H1 (cell line): ENCODE data around the gene GXYLT2. TPM values are rescaled to one million over a fixed set of nuclear protein-coding genes. Genes with fewer than 3 reads are reported as not detected.

Experiments used
- CTCF ChIA-PET: fragments of 300-600 bp; sonication (Branson Sonifier 250); formaldehyde crosslinking; loops from one replicate; lab custom pipeline; 2021; ENCODE audit not compliant: partially characterized antibody; lab: Charles Lee
- POLR2A ChIA-PET: fragments of 300-600 bp; sonication (Branson Sonifier 250); formaldehyde crosslinking; loops from one replicate; lab custom pipeline; 2021; ENCODE audit warnings: inconsistent platforms; ENCODE audit not compliant: partially characterized antibody; lab: Charles Lee
- DNase-seq, 2 experiments: peaks; one replicate each; pipeline versions ENCODE4 v3.0.0 to v3.0.0-alpha.2; 2010 to 2022; ENCODE audit warnings: low spot score in 2 of 2, low read depth in 1 of 2, mixed read lengths in 1 of 2
- FAIRE-seq: peaks from 2 replicates; lab custom pipeline; 2011; peaks lifted over from hg19 to GRCh38; lab: Jason Lieb, UNC
- H2AFZ ChIP-seq: 2 replicates; pipeline ENCODE4 v1.8.1; 2012; ENCODE audit warnings: low read length, inconsistent platforms
- H2AK5ac ChIP-seq: 2 replicates; pipeline ENCODE4 v1.6.1; 2013; ENCODE audit warnings: low read depth, low read length
- H2BK120ac ChIP-seq: replicated peaks from 2 replicates; pipeline ENCODE3; 2013; ENCODE audit warnings: low read depth, low read length, inconsistent platforms
- H2BK12ac ChIP-seq: 2 replicates; pipeline ENCODE4 v1.6.1; 2013; ENCODE audit warnings: low read depth, low read length
- H2BK15ac ChIP-seq: 2 replicates; pipeline ENCODE4 v1.6.1; 2013; ENCODE audit warnings: low read length
- H2BK20ac ChIP-seq: 2 replicates; pipeline ENCODE4 v1.6.1; 2013; ENCODE audit warnings: low read length
- H2BK5ac ChIP-seq: 2 replicates; pipeline ENCODE4 v1.6.1; 2013; ENCODE audit warnings: low read depth, low read length
- H3K14ac ChIP-seq: 2 replicates; pipeline ENCODE4 v1.6.1; 2013; ENCODE audit warnings: inconsistent platforms; ENCODE audit not compliant: insufficient read length
- H3K18ac ChIP-seq: 2 replicates; pipeline ENCODE4 v1.6.1; 2013; ENCODE audit warnings: low read length; ENCODE audit errors: extremely low read depth
- H3K23ac ChIP-seq: 2 replicates; pipeline ENCODE4 v1.6.1; 2013; ENCODE audit warnings: inconsistent platforms; ENCODE audit not compliant: insufficient read length
- H3K23me2 ChIP-seq: 2 replicates; pipeline ENCODE4 v1.6.1; 2013; ENCODE audit warnings: low read depth, low read length
- H3K27ac ChIP-seq: 2 replicates; pipeline ENCODE4 v1.6.1; 2011; ENCODE audit warnings: low read depth, low read length, inconsistent platforms
- H3K27me3 ChIP-seq, 4 experiments: replicated peaks in 1 of 4; 1 replicate in 1 of 4; 2 replicates in 3 of 4; pipeline versions ENCODE4 v1.6.1 to v1.8.1; 2011 to 2013; ENCODE audit warnings: low read length in 3 of 4, mild to moderate bottlenecking in 3 of 4, inconsistent platforms in 2 of 4, mixed read lengths in 2 of 4, moderate library complexity in 1 of 4; ENCODE audit not compliant: control insufficient read depth in 3 of 4, insufficient read depth in 3 of 4; ENCODE audit errors: extremely low read depth in 1 of 4
- H3K36me3 ChIP-seq, 4 experiments: 2 replicates each; pipeline versions ENCODE4 v1.6.1 to v1.8.1; 2011 to 2013; ENCODE audit warnings: mild to moderate bottlenecking in 4 of 4, low read length in 3 of 4, moderate library complexity in 2 of 4, control low read depth in 1 of 4, inconsistent platforms in 1 of 4; ENCODE audit not compliant: insufficient read depth in 4 of 4, control insufficient read depth in 2 of 4
- H3K4ac ChIP-seq: replicated peaks from 2 replicates; pipeline ENCODE3; 2013; ENCODE audit warnings: low read length, low read depth, mixed read lengths, inconsistent platforms; ENCODE audit not compliant: insufficient read length
- H3K4me1 ChIP-seq, 4 experiments: replicated peaks in 1 of 4; 1 replicate in 1 of 4; 2 replicates in 3 of 4; pipeline versions ENCODE4 v1.6.1 to v1.8.1; 2011 to 2013; ENCODE audit warnings: low read length in 3 of 4, inconsistent platforms in 2 of 4, mixed read lengths in 1 of 4; ENCODE audit not compliant: insufficient read depth in 4 of 4, control insufficient read depth in 3 of 4
- H3K4me2 ChIP-seq, 2 experiments: 2 replicates each; pipeline versions ENCODE4 v1.6.1 to v1.8.1; 2011 to 2013; ENCODE audit warnings: low read depth in 2 of 2, low read length in 2 of 2, control low read depth in 1 of 2, inconsistent platforms in 1 of 2, mild to moderate bottlenecking in 1 of 2; ENCODE audit not compliant: insufficient read depth in 1 of 2
- H3K4me3 ChIP-seq, 4 experiments: fragments of 200-600, 300-600 bp in 1 of 4; sonication (generic), shearing (Covaris generic), sonication (Bioruptor Twin) in 1 of 4; 2 replicates each; pipeline versions ENCODE4 v1.5.1 to v1.8.1; 2011 to 2016; ENCODE audit warnings: low read length in 4 of 4, low read depth in 3 of 4, control low read depth in 2 of 4, inconsistent platforms in 2 of 4, mild to moderate bottlenecking in 2 of 4, mixed read lengths in 1 of 4, moderate library complexity in 1 of 4; ENCODE audit not compliant: insufficient read depth in 2 of 4; ENCODE audit errors: extremely low read depth in 1 of 4
- H3K56ac ChIP-seq: replicated peaks from 2 replicates; pipeline ENCODE3; 2013; ENCODE audit warnings: low read depth, mild to moderate bottlenecking, mixed read lengths, low read length, inconsistent platforms; ENCODE audit not compliant: insufficient read length
- H3K79me1 ChIP-seq: 2 replicates; pipeline ENCODE4 v1.6.1; 2013; ENCODE audit warnings: low read depth, low read length, control low read depth
- H3K79me2 ChIP-seq, 2 experiments: 2 replicates each; pipeline versions ENCODE4 v1.6.1 to v1.8.1; 2012 to 2013; ENCODE audit warnings: low read length in 2 of 2, mild to moderate bottlenecking in 2 of 2, inconsistent platforms in 1 of 2; ENCODE audit not compliant: insufficient read depth in 2 of 2, control insufficient read depth in 1 of 2
- H3K9ac ChIP-seq, 4 experiments: replicated peaks in 1 of 4; 1 replicate in 1 of 4; 2 replicates in 3 of 4; pipeline versions ENCODE4 v1.6.1 to v1.8.1; 2011 to 2013; ENCODE audit warnings: low read depth in 3 of 4, low read length in 3 of 4, control low read depth in 2 of 4, mild to moderate bottlenecking in 2 of 4, moderate library complexity in 2 of 4, inconsistent platforms in 1 of 4; ENCODE audit errors: extremely low read depth in 1 of 4
- H3K9me3 ChIP-seq, 2 experiments: 2 replicates each; pipeline versions ENCODE4 v1.6.1 to v1.8.1; 2012 to 2013; ENCODE audit warnings: mild to moderate bottlenecking in 2 of 2, moderate library complexity in 2 of 2, control low read depth in 1 of 2, inconsistent platforms in 1 of 2, low read depth in 1 of 2, low read length in 1 of 2, mixed read lengths in 1 of 2; ENCODE audit not compliant: insufficient read depth in 2 of 2
- H4K20me1 ChIP-seq, 2 experiments: replicated peaks in 1 of 2; 2 replicates each; pipeline versions ENCODE3 to v1.8.1; 2011 to 2013; ENCODE audit warnings: inconsistent platforms in 2 of 2, low read length in 2 of 2, mild to moderate bottlenecking in 1 of 2; ENCODE audit not compliant: insufficient read depth in 2 of 2, control insufficient read depth in 1 of 2
- H4K5ac ChIP-seq: 2 replicates; pipeline ENCODE4 v1.6.1; 2013; ENCODE audit warnings: low read length, low read depth, mixed read lengths, inconsistent platforms; ENCODE audit not compliant: insufficient read length
- H4K8ac ChIP-seq: 2 replicates; pipeline ENCODE4 v1.8.0; 2013; ENCODE audit warnings: mild to moderate bottlenecking, moderate library complexity, low read length, inconsistent platforms; ENCODE audit not compliant: insufficient read depth; ENCODE audit errors: extremely low read depth
- H4K91ac ChIP-seq: replicated peaks from 2 replicates; pipeline ENCODE3; 2013; ENCODE audit warnings: low read length, mixed read lengths, inconsistent platforms; ENCODE audit not compliant: insufficient read length
- CTBP2 ChIP-seq: IDR thresholded peaks from 2 replicates; pipeline ENCODE4 v1.7.0; 2011; ENCODE audit warnings: borderline replicate concordance, mild to moderate bottlenecking, moderate library complexity, mixed read lengths, low read length; ENCODE audit not compliant: insufficient read depth, insufficient read length
- JUND ChIP-seq: IDR thresholded peaks from 2 replicates; pipeline ENCODE4 v1.6.1; 2011; ENCODE audit warnings: mild to moderate bottlenecking, improper control_type of control experiment, low read length
- MAFK ChIP-seq: IDR thresholded peaks from 2 replicates; pipeline ENCODE4 v1.6.1; 2012; ENCODE audit warnings: low read depth, mild to moderate bottlenecking, improper control_type of control experiment, low read length
- NRF1 ChIP-seq: IDR thresholded peaks from 2 replicates; pipeline ENCODE4 v1.6.1; 2011; ENCODE audit warnings: mild to moderate bottlenecking, low read depth, low read length, improper control_type of control experiment
- RAD21 ChIP-seq, 2 experiments: IDR thresholded peaks in 1 of 2; conservative IDR thresholded peaks in 1 of 2; 2 replicates each; pipeline ENCODE4 v1.6.1; 2011; ENCODE audit warnings: low read depth in 2 of 2, low read length in 2 of 2, improper control_type of control experiment in 1 of 2, inconsistent platforms in 1 of 2, mild to moderate bottlenecking in 1 of 2, moderate library complexity in 1 of 2
- RFX5 ChIP-seq: IDR thresholded peaks from 2 replicates; pipeline ENCODE4 v1.6.1; 2011; ENCODE audit warnings: low read depth, low read length, improper control_type of control experiment, borderline replicate concordance
- RNF2 ChIP-seq: fragments of 200-900, 300-1000 bp; sonication (generic); IDR thresholded peaks from 2 replicates; pipeline ENCODE4 v1.7.1; 2016; ENCODE audit warnings: borderline replicate concordance, low read depth, mild to moderate bottlenecking, antibody characterized with exemption, low read length; ENCODE audit not compliant: poor library complexity, severe bottlenecking; ENCODE audit errors: missing control alignments
- SIN3A ChIP-seq, 2 experiments: IDR thresholded peaks in 1 of 2; conservative IDR thresholded peaks in 1 of 2; 2 replicates each; pipeline ENCODE4 v1.6.1; 2011 to 2012; ENCODE audit warnings: low read length in 2 of 2, improper control_type of control experiment in 1 of 2, low read depth in 1 of 2, mild to moderate bottlenecking in 1 of 2
- SP1 ChIP-seq: IDR thresholded peaks from 2 replicates; pipeline ENCODE4 v1.6.1; 2011; ENCODE audit warnings: low read depth, low read length
- SP2 ChIP-seq: IDR thresholded peaks from 2 replicates; pipeline ENCODE4 v1.6.1; 2012; ENCODE audit warnings: mild to moderate bottlenecking, low read length, inconsistent platforms
- YY1 ChIP-seq: IDR thresholded peaks from 2 replicates; pipeline ENCODE4 v1.6.1; 2011; ENCODE audit warnings: low read depth, mild to moderate bottlenecking, low read length
- WGBS, 2 experiments: shearing (Covaris generic) in 1 of 2; methylation state at CpG; one replicate each; pipeline versions ENCODE4 v1.1.6 to v1.1.7; 2013 to 2015; ENCODE audit warnings: low lambda C conversion rate in 2 of 2, mixed read lengths in 2 of 2, inconsistent platforms in 1 of 2, low coverage in 1 of 2, missing lambda C conversion rate in 1 of 2; ENCODE audit not compliant: insufficient replicate concordance in 2 of 2, insufficient coverage in 1 of 2, insufficient read length in 1 of 2; ENCODE audit errors: extremely low coverage in 1 of 2, missing lambda C conversion rate in 1 of 2; 5-methylcytosine and 5-hydroxymethylcytosine counted together
- polyA plus RNA-seq, 7 experiments: library from polyadenylated mRNA; depleted of rRNA in 3 of 7; stranded (reverse) in 5 of 7; unstranded in 2 of 7; fragments of >200 nt in 5 of 7; fragments of 200-250 nt in 2 of 7; gene quantifications; 1 replicate in 5 of 7; 2 replicates in 1 of 7; 4 replicates in 1 of 7; pipeline versions ENCODE4 v1.2.1 to v1.2.3, GENCODE V29; 2011 to 2013; ENCODE audit warnings: missing spikeins in 2 of 7, mixed read lengths in 2 of 7
- total RNA-seq: library from RNA; stranded (reverse); fragmentation: NEBNext Ultra II Directional; extraction: Animal tissue kit (Norgen Biotek cat#: 25700); gene quantifications from 2 replicates; pipeline ENCODE4 v1.2.1, GENCODE V29; 2021

GXYLT2 gene
- total and polyA plus RNA-seq, 2 of the 8 experiments (the other 6 are each of a cell fraction or from before 2014, with no cell fraction given), result 1.8 to 5.6 TPM

GRCh38 chr3:72997421-72997961, 109.6 kb downstream of the GXYLT2 start:
- Histone ChIP-seq H4K8ac (peak overlapping the region; percentile 99; the same call in 1 of the 2 replicates), H4K91ac (peak overlapping the region; percentile 3), H4K20me1 (peaks cover 18 to 21% of the 10 kb centered on the region in 2 experiments)
- TF ChIP-seq SIN3A (conservative IDR thresholded peaks at IDR 0.05 in 1 of 2, IDR thresholded peaks at IDR 0.05 in 1 of 2; ENCODE audit: low read depth in 1 of 2, low read length in 2 of 2) (peak in 1 of 2 experiments; percentile 63; a peak in 2 of 4 replicates), SP1 (no peak), NRF1 (no peak), SP2 (no peak), YY1 (peak; percentile 52), RAD21 (IDR thresholded peaks at IDR 0.05 in 1 of 2, conservative IDR thresholded peaks at IDR 0.05 in 1 of 2; ENCODE audit: low read depth in 2 of 2, low read length in 2 of 2) (peak; percentile 48 to 53), MAFK (peak; percentile 1; the same call in 1 of the 2 replicates), CTBP2 (no peak), RNF2 (no peak), JUND (no peak), RFX5 (no peak)

More at GRCh38 chr3:72997421-72997961, 109.6 kb downstream of the GXYLT2 start:
- H2BK20ac ChIP-seq, result no peak overlapping the region
- H3K27me3 ChIP-seq, result no peaks in the 10 kb centered on the region
- H3K23ac ChIP-seq, result no peak overlapping the region
- H3K56ac ChIP-seq, result peak overlapping the region; percentile 73
- CTCF ChIA-PET, result interaction anchor here (0.7 to 3.5 kb wide), 8 partner anchors 10 to 57 kb away, joined by 3 to 13 read pairs (median 4); no protein-coding TSS in a partner anchor
- peaks cover 6 to 44% (median 12%) of the 10 kb centered on the region in 4 experiments; a peak in 5 of 8 replicates for H3K36me3 ChIP-seq
- peak overlapping the region; percentile 91 to 97 (median 96) for H3K9ac ChIP-seq
- peak overlapping the region; percentile 9 for H3K4ac ChIP-seq
- no peak overlapping the region for H2AFZ ChIP-seq
- DNase-seq (no peak), FAIRE-seq (no peak)
- POLR2A ChIA-PET, result interaction anchor here (0.6 to 3.8 kb wide), 20 partner anchors 9 to 110 kb away, joined by 3 to 16 read pairs (median 4); partner anchors contain the start of gene GXYLT2
- peak overlapping the region; percentile 89 to 100 (median 95) for H3K4me3 ChIP-seq
- H3K4me2 ChIP-seq, result peak overlapping the region; percentile 78 to 87
- H2AK5ac ChIP-seq, result peak overlapping the region; percentile 98; the same call in 1 of the 2 replicates
- peak overlapping the region; percentile 92 for H2BK5ac ChIP-seq
- peaks cover 43 to 54% of the 10 kb centered on the region in 2 experiments for H3K79me2 ChIP-seq
- H3K27ac ChIP-seq, result peak overlapping the region; percentile 98
- peak overlapping the region; percentile 50 for H2BK120ac ChIP-seq
- 0 out of 2 replicates have a peak, but pooled peaks cover 4% of the 10 kb centered on the region for H3K23me2 ChIP-seq
- no peak overlapping the region; the same call in 1 of the 2 replicates for H2BK15ac ChIP-seq
- H2BK12ac ChIP-seq, result no peak overlapping the region; the same call in 1 of the 2 replicates
- H3K79me1 ChIP-seq, result no peaks in the 10 kb centered on the region
- H3K4me1 ChIP-seq, result peaks cover 0 to 6% (median 2%) of the 10 kb centered on the region in 4 experiments; a peak in 5 of 7 replicates
- peak overlapping the region; percentile 97 for H3K18ac ChIP-seq
- WGBS, 2 experiments, result 2% methylated on average over 16 of the region's 16 CpGs; no CpG with 5 or more reads in 1 of the 2 experiments
- peak overlapping the region; percentile 92 for H4K5ac ChIP-seq
- H3K14ac ChIP-seq, result no peak overlapping the region
- no peaks in the 10 kb centered on the region for H3K9me3 ChIP-seq
